K562 (cell line): ENCODE results near the gene EMC6. TPM values are rescaled to one million over a fixed set of nuclear protein-coding genes. Genes with fewer than 3 reads are reported as not detected.

Experiments
- ARID1B ChIP-seq: fragments of 450-650 bp; IDR thresholded peaks from 2 replicates; pipeline ENCODE4 v1.6.1; 2016; ENCODE audit warnings: antibody characterized with exemption, mild to moderate bottlenecking, inconsistent platforms
- ATF6 ChIP-seq: sonication (generic); formaldehyde crosslinking; IDR thresholded peaks from 2 replicates; pipeline ENCODE4 v1.4.0; 2020; ENCODE audit warnings: mild to moderate bottlenecking, missing genetic modification reagents
- ATF7 ChIP-seq: fragments of 450-650 bp; IDR thresholded peaks from 2 replicates; pipeline ENCODE4 v1.7.1; 2014; ENCODE audit warnings: mild to moderate bottlenecking, moderate library complexity
- CBFA2T2 ChIP-seq: fragments of 450-650 bp; conservative IDR thresholded peaks from 2 replicates; pipeline ENCODE4 v1.6.1; 2017; ENCODE audit warnings: mild to moderate bottlenecking
- CTCFL ChIP-seq: IDR thresholded peaks from 2 replicates; pipeline ENCODE4 v1.6.1; 2011; ENCODE audit warnings: borderline replicate concordance, low read depth, mild to moderate bottlenecking, moderate library complexity, low read length; ENCODE audit not compliant: insufficient read depth, poor library complexity, severe bottlenecking
- CXXC5 ChIP-seq: fragments of 250-450 bp; sonication (Bioruptor Pico); IDR thresholded peaks from 2 replicates; pipeline ENCODE4 v1.8.0; 2022; ENCODE audit warnings: inconsistent platforms, mild to moderate bottlenecking, moderate library complexity
- FOS ChIP-seq: IDR thresholded peaks from 3 replicates; pipeline ENCODE4 v1.6.1; 2011; ENCODE audit not compliant: insufficient read length; ENCODE audit errors: extremely low read depth
- HDAC3 ChIP-seq: fragments of 450-650 bp; IDR thresholded peaks from 2 replicates; pipeline ENCODE4 v1.6.1; 2018; ENCODE audit warnings: borderline replicate concordance, mild to moderate bottlenecking, moderate library complexity; ENCODE audit not compliant: partially characterized antibody
- HEY1 ChIP-seq: fragments of 250-450 bp; sonication (Bioruptor Pico); IDR thresholded peaks from 2 replicates; pipeline ENCODE4 v1.5.0; 2020; ENCODE audit warnings: mild to moderate bottlenecking, moderate library complexity, borderline replicate concordance
- MIER1 ChIP-seq: fragments of 450-650 bp; IDR thresholded peaks from 2 replicates; pipeline ENCODE4 v1.6.1; 2016; ENCODE audit warnings: antibody characterized with exemption, mild to moderate bottlenecking, low read depth
- MYC ChIP-seq, 2 experiments: fragments of 250-450 bp in 1 of 2; sonication (Bioruptor Pico) in 1 of 2; IDR thresholded peaks; 2 replicates each; pipeline versions ENCODE4 v1.5.1 to v1.6.1; 2012 to 2021; ENCODE audit warnings: low read depth in 2 of 2, borderline replicate concordance in 1 of 2, improper control_type of control experiment in 1 of 2, low read length in 1 of 2, mild to moderate bottlenecking in 1 of 2, moderate library complexity in 1 of 2
- NONO ChIP-seq, 2 experiments: fragments of 200-400 bp in 1 of 2; fragments of 450-650 bp in 1 of 2; formaldehyde crosslinking in 1 of 2; IDR thresholded peaks; 2 replicates each; pipeline ENCODE4 v1.6.1; 2017; ENCODE audit warnings: low read depth in 2 of 2, mild to moderate bottlenecking in 2 of 2, moderate library complexity in 2 of 2, low read length in 1 of 2
- PHB2 ChIP-seq: fragments of 450-650 bp; IDR thresholded peaks from 2 replicates; pipeline ENCODE4 v1.6.1; 2017; ENCODE audit warnings: low read depth
- RCOR1 ChIP-seq, 2 experiments: IDR thresholded peaks; 2 replicates each; pipeline ENCODE4 v1.6.1; 2012; ENCODE audit warnings: low read depth in 2 of 2, low read length in 2 of 2, borderline replicate concordance in 1 of 2, improper control_type of control experiment in 1 of 2
- SMAD3 ChIP-seq: fragments of 450-650 bp; formaldehyde crosslinking; conservative IDR thresholded peaks from 2 replicates; pipeline ENCODE4 v1.4.0; 2020; ENCODE audit warnings: mild to moderate bottlenecking
- USF2 ChIP-seq: sonication (generic); formaldehyde crosslinking; IDR thresholded peaks from 2 replicates; pipeline ENCODE4 v1.5.0; 2020; ENCODE audit warnings: missing genetic modification reagents
- ZNF253 ChIP-seq: fragments of 250-450 bp; sonication (Bioruptor Pico); conservative IDR thresholded peaks from 2 replicates; pipeline ENCODE4 v1.6.1; 2021; ENCODE audit warnings: mild to moderate bottlenecking
- ZNF398 ChIP-seq: fragments of 250-450 bp; sonication (Bioruptor Pico); IDR thresholded peaks from 2 replicates; pipeline ENCODE4 v1.8.0; 2021; ENCODE audit warnings: moderate library complexity, mild to moderate bottlenecking, inconsistent platforms
- ZNF668 ChIP-seq: fragments of 250-450 bp; sonication (Bioruptor Pico); IDR thresholded peaks from 2 replicates; pipeline ENCODE4 v1.8.0; 2022; ENCODE audit warnings: mild to moderate bottlenecking, inconsistent platforms
- ZNF707 ChIP-seq: fragments of 250-450 bp; sonication (Bioruptor Pico); conservative IDR thresholded peaks from 2 replicates; pipeline ENCODE4 v1.8.0; 2022; ENCODE audit warnings: inconsistent platforms, mild to moderate bottlenecking, moderate library complexity
- ZZZ3 ChIP-seq: fragments of 450-650 bp; IDR thresholded peaks from 2 replicates; pipeline ENCODE4 v1.6.1; 2016; ENCODE audit warnings: antibody characterized with exemption, mild to moderate bottlenecking, moderate library complexity
- polyA plus RNA-seq, 8 experiments: library from polyadenylated mRNA; depleted of rRNA in 4 of 8; stranded (reverse) in 5 of 8; unstranded in 3 of 8; fragments of >200 nt; fragmentation: Nextera tagmentation in 2 of 8; fragmentation: Illumina TruSeq in 1 of 8; extraction: Ambion mirVana in 2 of 8; extraction: Trizol in 1 of 8; gene quantifications; 2 replicates each; pipeline versions ENCODE4 v1.2.1 to v1.2.3, GENCODE V29; 2011 to 2014; ENCODE audit warnings: inconsistent platforms in 1 of 8, missing spikeins in 1 of 8
- total RNA-seq, 7 experiments: library from RNA; depleted of rRNA in 6 of 7; stranded (reverse); fragments of >200 nt in 6 of 7; fragmentation: Illumina TruSeq in 2 of 7; extraction: Trizol in 2 of 7; gene quantifications; 2 replicates each; pipeline versions ENCODE4 v1.2.1 to v1.2.3, GENCODE V29; 2011 to 2021; ENCODE audit warnings: low replicate concordance in 1 of 7

Gene EMC6
- total and polyA plus RNA-seq, 9 of the 15 experiments (the other 6 are each of a cell fraction or from before 2014, with no cell fraction given) = 2.9 to 136 (median 24.9) TPM

DNA sequence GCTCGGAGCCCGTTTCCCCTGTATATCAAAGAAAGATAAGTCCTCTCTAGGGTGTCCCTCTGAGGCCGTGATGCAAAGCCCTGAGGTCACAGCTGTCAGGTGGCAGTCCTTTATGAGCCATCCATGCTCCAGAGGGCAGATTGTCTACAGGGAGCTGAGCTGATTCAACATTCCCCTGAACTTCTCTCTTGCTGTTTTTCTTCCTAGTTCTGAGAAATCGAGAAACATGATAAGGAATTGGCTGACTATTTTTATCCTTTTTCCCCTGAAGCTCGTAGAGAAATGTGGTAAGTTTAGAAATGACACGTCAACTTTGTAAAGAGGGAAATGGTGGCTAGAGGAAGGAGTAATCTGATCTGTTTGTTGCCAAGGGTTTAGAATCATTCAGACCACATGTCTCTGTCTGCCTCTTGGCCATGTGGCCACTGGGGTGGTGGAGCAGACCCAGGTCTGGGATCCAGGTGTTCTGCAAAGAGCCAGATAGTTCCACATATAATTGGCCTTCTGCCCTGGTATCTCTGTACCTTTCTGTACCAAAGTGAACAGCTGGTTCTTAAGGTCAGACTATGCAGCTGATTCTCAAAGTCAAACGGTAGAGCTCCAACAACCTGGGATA is 28.5 kb upstream of the EMC6 start (continued):
- TF ChIP-seq MYC (IDR thresholded peaks at IDR 0.05; ENCODE audit: low read depth, low read length) = peak; percentile 95
- no peak for TF ChIP-seq MYC (CRISPR knock-in tag; IDR thresholded peaks at IDR 0.05; ENCODE audit: borderline replicate concordance, low read depth)
- TF ChIP-seq ZNF707 = no peak
- no peak for TF ChIP-seq SMAD3 (CRISPR knock-in tag)
- peak; percentile 77 for TF ChIP-seq CBFA2T2
- TF ChIP-seq USF2 (CRISPR knock-in tag) = no peak
- TF ChIP-seq HDAC3 = peak; percentile 54
- no peak for TF ChIP-seq NONO (IDR thresholded peaks at IDR 0.05; ENCODE audit: low read depth in 2 of 2, low read length in 1 of 2)
- no peak for TF ChIP-seq CTCFL
- TF ChIP-seq ATF7 = peak; percentile 76
- peak in 1 of 2 experiments; percentile 85; a peak in 2 of 4 replicates for TF ChIP-seq RCOR1 (IDR thresholded peaks at IDR 0.05; ENCODE audit: borderline replicate concordance in 1 of 2, low read depth in 2 of 2, low read length in 2 of 2)
- TF ChIP-seq ATF6 (CRISPR knock-in tag) = no peak
- TF ChIP-seq FOS = no peak
- TF ChIP-seq ZNF253 (CRISPR knock-in tag) = no peak
- TF ChIP-seq HEY1 = no peak
- no peak for TF ChIP-seq ZNF398 (CRISPR knock-in tag)
- TF ChIP-seq ZNF668 (CRISPR knock-in tag) = no peak
- TF ChIP-seq ZZZ3 = no peak
- no peak for TF ChIP-seq MIER1
- no peak for TF ChIP-seq CXXC5 (CRISPR knock-in tag)
- TF ChIP-seq ARID1B = peak; percentile 73
- no peak for TF ChIP-seq PHB2
